Peyer's patch (tissue), 4 donors: ENCODE data around the gene BACH2. TPM values are rescaled to one million over a fixed set of nuclear protein-coding genes. Genes with fewer than 3 reads are reported as not detected.

ENCODE experiments used
- DNase-seq, 3 donors: peaks; one replicate each; pipeline ENCODE4 v3.0.0-alpha.2; 2017 to 2019
- H3K27ac ChIP-seq, 4 donors: fragments of 200-600 bp; sonication (generic); one replicate each; pipeline ENCODE4 v1.5.1; 2016 to 2019
- H3K27me3 ChIP-seq, 2 donors: fragments of 200-600 bp; sonication (generic); one replicate each; pipeline ENCODE4 v1.5.1; 2019
- H3K36me3 ChIP-seq, 3 donors: fragments of 200-600 bp; sonication (generic); one replicate each; pipeline ENCODE4 v1.5.1; 2016 to 2019
- H3K4me1 ChIP-seq, 4 donors: fragments of 200-600 bp; sonication (generic); one replicate each; pipeline ENCODE4 v1.5.1; 2016 to 2019
- H3K4me3 ChIP-seq, 4 donors: fragments of 200-600 bp; sonication (generic); 1 replicate in 3 of 4; 2 replicates in 1 of 4; pipeline ENCODE4 v1.5.1; 2016 to 2019; ENCODE audit warnings: mild to moderate bottlenecking in 1 of 4
- H3K9me3 ChIP-seq, 4 donors: fragments of 200-600 bp; sonication (generic); one replicate each; pipeline ENCODE4 v1.5.1; 2016 to 2019; ENCODE audit warnings: mild to moderate bottlenecking in 1 of 4
- CTCF ChIP-seq, 6 experiments: fragments of 450-650 bp in 4 of 6; fragments of 200-600 bp in 2 of 6; sonication (generic) in 1 of 6; IDR thresholded peaks; one replicate each; pipeline ENCODE4 v1.5.1; 2017 to 2019; ENCODE audit warnings: antibody characterized with exemption in 6 of 6, mild to moderate bottlenecking in 3 of 6, moderate library complexity in 1 of 6
- POLR2A ChIP-seq, 2 donors: fragments of 450-650 bp; IDR thresholded peaks; one replicate each; pipeline ENCODE4 v1.5.1; 2017; ENCODE audit warnings: antibody characterized with exemption in 2 of 2, mild to moderate bottlenecking in 2 of 2, moderate library complexity in 2 of 2
- total RNA-seq, 4 donors: library from RNA; depleted of rRNA; stranded (reverse); fragments of >200 nt; gene quantifications; one replicate each; pipeline ENCODE4 v1.1.0, GENCODE V29; 2016

BACH2 gene
- total RNA-seq, 4 donors from 2014 or later, result 0.18 to 26.4 (median 8.2) TPM

GRCh38 chr6:89970609-89971337, 325.9 kb downstream of the BACH2 start:
- Histone ChIP-seq H3K4me1 (no peaks in the 10 kb centered on the region), H3K4me3 (no peak overlapping the region), H3K27ac (no peak overlapping the region), H3K9me3 (no peaks in the 10 kb centered on the region), H3K36me3 (no peaks in the 10 kb centered on the region), H3K27me3 (no peaks in the 10 kb centered on the region)
- no peak for DNase-seq
- TF ChIP-seq POLR2A (IDR thresholded peaks at IDR 0.05) (no peak), CTCF (IDR thresholded peaks at IDR 0.05) (peak in 5 of 6 experiments; percentile 23 to 73 (median 65))

- TF ChIP-seq CTCF (IDR thresholded peaks at IDR 0.05), result no peak
- TF ChIP-seq POLR2A (IDR thresholded peaks at IDR 0.05), result no peak
- H3K27me3 ChIP-seq, result no peaks in the 10 kb centered on the region
- H3K4me3 ChIP-seq, result no peak overlapping the region
- H3K27ac ChIP-seq, result no peak overlapping the region
- H3K4me1 ChIP-seq, result no peaks in the 10 kb centered on the region
- no peaks in the 10 kb centered on the region for H3K36me3 ChIP-seq
- no peak for DNase-seq
- H3K9me3 ChIP-seq, result no peaks in the 10 kb centered on the region
Measured at GRCh38 chr6:89970072-89970471, 326.6 kb downstream of the BACH2 start.

GRCh38 chr6:89966913-89967312, 329.7 kb downstream of the BACH2 start:
- Histone ChIP-seq H3K27me3 (no peaks in the 10 kb centered on the region), H3K27ac (no peak overlapping the region), H3K4me3 (no peak overlapping the region), H3K36me3 (no peaks in the 10 kb centered on the region), H3K4me1 (no peaks in the 10 kb centered on the region), H3K9me3 (no peaks in the 10 kb centered on the region)
- TF ChIP-seq CTCF (IDR thresholded peaks at IDR 0.05) (no peak), POLR2A (IDR thresholded peaks at IDR 0.05) (no peak)
- DNase-seq, result no peak

GRCh38 chr6:89966228-89966544, 330.5 kb downstream of the BACH2 start:
- DNase-seq, result no peak
- no peak overlapping the region for H3K4me3 ChIP-seq
- H3K27ac ChIP-seq, result no peak overlapping the region
- H3K36me3 ChIP-seq, result no peaks in the 10 kb centered on the region
- H3K9me3 ChIP-seq, result no peaks in the 10 kb centered on the region
- no peaks in the 10 kb centered on the region for H3K4me1 ChIP-seq
- TF ChIP-seq CTCF (IDR thresholded peaks at IDR 0.05) (no peak), POLR2A (IDR thresholded peaks at IDR 0.05) (no peak)
- no peaks in the 10 kb centered on the region for H3K27me3 ChIP-seq

GRCh38 chr6:89965441-89966227, 331.0 kb downstream of the BACH2 start:
- no peaks in the 10 kb centered on the region for H3K4me1 ChIP-seq
- no peak for DNase-seq
- no peak for TF ChIP-seq CTCF (IDR thresholded peaks at IDR 0.05)
- no peak for TF ChIP-seq POLR2A (IDR thresholded peaks at IDR 0.05)
- H3K9me3 ChIP-seq, result no peaks in the 10 kb centered on the region
- no peak overlapping the region for H3K27ac ChIP-seq
- no peaks in the 10 kb centered on the region for H3K36me3 ChIP-seq
- H3K4me3 ChIP-seq, result no peak overlapping the region
- H3K27me3 ChIP-seq, result no peaks in the 10 kb centered on the region
